Measurements from ENCODE around the gene LYPD6B. TPM values are rescaled to one million over a fixed set of nuclear protein-coding genes. Genes with fewer than 3 reads are reported as not detected.
"Not testable (repeated sequence)": the region's sequence is repeated elsewhere in the genome, so short reads cannot be mapped to it uniquely, and the experiment has no call there.

LYPD6B gene
- total RNA-seq, 2 experiments from 2014 or later, result not detected

GRCh38 chr2:149221898-149222297 is 183.4 kb downstream of the LYPD6B start:
- ChIA-PET CTCF (no interaction called here), POLR2A (no interaction called here)
- H3K9me3 Mint-ChIP-seq, result no peaks in the 10 kb centered on the region
- no peak for DNase-seq
- peaks cover 8% of the 10 kb centered on the region for H3K27me3 Mint-ChIP-seq
- intact Hi-C loops (cut with micrococcal nuclease), result no loop called here
- no peaks in the 10 kb centered on the region for H3K36me3 Mint-ChIP-seq
- H3K4me1 Mint-ChIP-seq (ENCODE audit: low read depth), result no peaks in the 10 kb centered on the region
- H3K27ac Mint-ChIP-seq, result no peak overlapping the region
- no peak overlapping the region for H3K4me3 Mint-ChIP-seq

GRCh38 chr2:149223472-149224095 is 185.1 kb downstream of the LYPD6B start:
- Mint-ChIP-seq H3K4me3 (no peak overlapping the region), H3K9me3 (no peaks in the 10 kb centered on the region), H3K4me1 (ENCODE audit: low read depth) (no peaks in the 10 kb centered on the region), H3K27ac (no peak overlapping the region), H3K27me3 (peaks cover 10% of the 10 kb centered on the region), H3K36me3 (no peaks in the 10 kb centered on the region)
- intact Hi-C loops (cut with micrococcal nuclease), result no loop called here
- no peak for DNase-seq
- CTCF ChIA-PET, result interaction anchor here (0.6 kb wide), 1 partner anchor 9 kb away, joined by 3 read pairs; no protein-coding TSS in a partner anchor
- POLR2A ChIA-PET, result no interaction called here

GRCh38 chr2:149224543-149224942 is 186.0 kb downstream of the LYPD6B start:
- ChIA-PET POLR2A (no interaction called here), CTCF (no interaction called here)
- peaks cover 10% of the 10 kb centered on the region for H3K27me3 Mint-ChIP-seq
- no peaks in the 10 kb centered on the region for H3K9me3 Mint-ChIP-seq
- intact Hi-C loops (cut with micrococcal nuclease), result no loop called here
- no peak for DNase-seq
- no peaks in the 10 kb centered on the region for H3K4me1 Mint-ChIP-seq (ENCODE audit: low read depth)
- H3K4me3 Mint-ChIP-seq, result no peak overlapping the region
- no peaks in the 10 kb centered on the region for H3K36me3 Mint-ChIP-seq
- no peak overlapping the region for H3K27ac Mint-ChIP-seq

DNA sequence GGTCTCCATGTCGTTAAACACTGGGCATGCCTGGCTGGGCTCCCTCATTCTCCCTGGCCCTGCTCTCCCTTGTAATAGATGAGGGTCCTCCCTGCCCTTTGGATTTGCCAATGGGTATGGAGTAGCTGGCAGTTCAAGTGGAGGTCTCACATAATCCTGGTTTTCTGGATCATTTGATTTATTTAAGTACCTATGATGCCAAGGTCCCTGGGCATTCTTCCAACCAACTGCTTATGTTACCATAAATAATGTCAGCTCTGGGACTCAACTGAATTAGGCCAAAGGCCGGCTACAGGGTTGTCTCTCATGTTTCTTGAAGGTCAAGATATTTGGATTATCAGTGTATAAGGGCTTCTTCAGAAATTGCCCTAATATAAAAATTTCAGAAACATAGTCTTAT is 186.9 kb downstream of the LYPD6B start:
- no peak for DNase-seq
- H3K4me1 Mint-ChIP-seq (ENCODE audit: low read depth), result no peaks in the 10 kb centered on the region
- H3K27me3 Mint-ChIP-seq, result peaks cover 12% of the 10 kb centered on the region
- H3K36me3 Mint-ChIP-seq, result no peaks in the 10 kb centered on the region
- H3K4me3 Mint-ChIP-seq, result no peak overlapping the region
- H3K27ac Mint-ChIP-seq, result no peak overlapping the region
- ChIA-PET CTCF (no interaction called here), POLR2A (no interaction called here)
- no peaks in the 10 kb centered on the region for H3K9me3 Mint-ChIP-seq
- intact Hi-C loops (cut with micrococcal nuclease), result no loop called here

DNA sequence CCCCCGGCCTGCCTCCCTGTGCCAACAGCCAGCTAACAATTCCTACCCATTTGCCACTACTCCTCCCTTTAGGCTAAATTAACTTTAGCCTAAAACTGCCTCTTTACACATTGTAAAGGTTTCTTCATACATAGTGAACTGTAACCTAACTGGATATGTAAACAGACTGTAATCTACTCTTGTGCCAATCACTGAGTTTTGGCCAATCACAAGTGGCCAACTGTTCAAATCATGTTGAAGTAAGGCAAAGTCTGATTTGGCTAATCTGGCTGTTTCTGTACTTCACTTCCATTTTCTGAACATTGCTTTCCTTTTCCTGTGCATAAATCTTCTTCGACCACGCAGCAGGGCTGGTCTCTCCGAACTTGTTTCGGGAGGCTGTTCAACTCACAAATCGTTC is 188.3 kb downstream of the LYPD6B start:
- POLR2A ChIA-PET, result no interaction called here
- Mint-ChIP-seq H3K9me3 (no peaks in the 10 kb centered on the region), H3K36me3 (no peaks in the 10 kb centered on the region), H3K27ac (no peak overlapping the region), H3K4me3 (no peak overlapping the region), H3K4me1 (ENCODE audit: low read depth) (no peaks in the 10 kb centered on the region), H3K27me3 (peaks cover 14% of the 10 kb centered on the region)
- DNase-seq, result no peak
- intact Hi-C loops (cut with micrococcal nuclease), result no loop called here
- CTCF ChIA-PET, result no interaction called here

DNA sequence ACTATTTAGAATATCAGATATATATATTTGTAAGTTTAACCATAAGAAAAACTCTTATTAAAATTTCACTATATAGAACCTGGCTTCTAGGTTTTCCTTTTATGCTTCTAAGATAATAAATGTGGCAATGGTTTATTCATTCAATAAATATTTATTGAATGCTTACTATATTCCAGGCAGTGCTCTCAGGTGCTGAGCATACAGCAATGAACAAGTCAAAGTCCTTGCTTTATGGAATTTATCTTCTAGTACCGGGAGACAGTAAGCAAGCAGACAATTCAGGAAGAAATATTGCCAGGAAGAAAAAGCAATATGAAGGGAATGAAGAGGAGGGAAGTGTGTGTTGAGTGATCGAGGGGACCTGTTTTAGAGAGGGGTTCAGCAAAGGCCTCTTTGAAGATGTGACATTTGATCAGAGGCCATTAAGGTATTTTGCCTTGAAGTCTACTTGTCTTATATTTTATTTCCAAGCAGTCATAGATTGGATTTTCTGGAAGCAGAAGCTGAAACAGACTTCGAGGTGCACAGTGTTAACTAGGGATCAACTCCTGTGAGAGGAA is 197.4 kb downstream of the LYPD6B start:
- H3K36me3 Mint-ChIP-seq, result no peaks in the 10 kb centered on the region
- no peak for DNase-seq
- H3K9me3 Mint-ChIP-seq, result no peaks in the 10 kb centered on the region
- ChIA-PET CTCF (no interaction called here), POLR2A (no interaction called here)
- no peak overlapping the region for H3K4me3 Mint-ChIP-seq
- no peaks in the 10 kb centered on the region for H3K4me1 Mint-ChIP-seq (ENCODE audit: low read depth)
- peaks cover 6% of the 10 kb centered on the region for H3K27me3 Mint-ChIP-seq
- H3K27ac Mint-ChIP-seq, result no peak overlapping the region
- intact Hi-C loops (cut with micrococcal nuclease), result no loop called here

DNA sequence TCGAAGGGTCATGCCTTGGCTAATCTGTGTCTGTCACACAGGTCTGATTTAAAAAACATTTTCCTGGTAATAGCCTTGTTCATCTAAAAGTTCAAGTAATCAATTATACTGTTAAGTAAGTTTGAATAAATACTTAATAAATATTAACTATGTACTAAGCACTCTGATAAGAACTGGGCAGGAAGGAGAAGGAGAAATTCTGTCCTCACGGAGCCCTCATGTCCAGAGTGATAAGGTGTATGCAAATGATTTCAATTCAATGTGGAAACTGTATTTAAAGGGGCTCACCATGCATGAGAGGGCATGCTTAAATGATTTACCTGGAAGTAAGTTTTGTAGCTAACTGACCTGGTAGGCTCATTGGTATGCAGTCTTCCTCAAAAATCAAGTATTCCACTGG is 197.9 kb downstream of the LYPD6B start:
- Mint-ChIP-seq H3K27me3 (peaks cover 5% of the 10 kb centered on the region), H3K4me3 (no peak overlapping the region), H3K36me3 (no peaks in the 10 kb centered on the region), H3K27ac (no peak overlapping the region), H3K4me1 (ENCODE audit: low read depth) (no peaks in the 10 kb centered on the region), H3K9me3 (no peaks in the 10 kb centered on the region)
- no peak for DNase-seq
- ChIA-PET CTCF (no interaction called here), POLR2A (no interaction called here)
- intact Hi-C loops (cut with micrococcal nuclease), result no loop called here

GRCh38 chr2:149246186-149246585 is 207.7 kb downstream of the LYPD6B start:
- H3K4me3 Mint-ChIP-seq, result no peak overlapping the region
- H3K27me3 Mint-ChIP-seq, result no peaks in the 10 kb centered on the region
- intact Hi-C loops (cut with micrococcal nuclease), result no loop called here
- ChIA-PET POLR2A (interaction anchor here (0.6 kb wide), 1 partner anchor 123 kb away, joined by 3 read pairs; no protein-coding TSS in a partner anchor), CTCF (no interaction called here)
- H3K4me1 Mint-ChIP-seq (ENCODE audit: low read depth), result no peaks in the 10 kb centered on the region
- no peak for DNase-seq
- no peak overlapping the region for H3K27ac Mint-ChIP-seq
- no peaks in the 10 kb centered on the region for H3K36me3 Mint-ChIP-seq
- H3K9me3 Mint-ChIP-seq, result no peaks in the 10 kb centered on the region

GRCh38 chr2:149251436-149251835 is 212.9 kb downstream of the LYPD6B start:
- intact Hi-C loops (cut with micrococcal nuclease); CTCF ChIA-PET; H3K27me3 Mint-ChIP-seq; H3K36me3 Mint-ChIP-seq; H3K27ac Mint-ChIP-seq; H3K4me1 Mint-ChIP-seq (ENCODE audit: low read depth); H3K4me3 Mint-ChIP-seq; DNase-seq; POLR2A ChIA-PET: not testable (repeated sequence)
- H3K9me3 Mint-ChIP-seq, result peaks cover 12% of the 10 kb centered on the region

- intact Hi-C loops (cut with micrococcal nuclease); H3K27ac Mint-ChIP-seq; H3K27me3 Mint-ChIP-seq; POLR2A ChIA-PET; DNase-seq; H3K4me1 Mint-ChIP-seq (ENCODE audit: low read depth); H3K36me3 Mint-ChIP-seq; CTCF ChIA-PET; H3K4me3 Mint-ChIP-seq: not testable (repeated sequence)
- H3K9me3 Mint-ChIP-seq, result peaks cover 12% of the 10 kb centered on the region
These were observed 218.4 kb downstream of the LYPD6B start for GRCh38 chr2:149256877-149257276.

DNA sequence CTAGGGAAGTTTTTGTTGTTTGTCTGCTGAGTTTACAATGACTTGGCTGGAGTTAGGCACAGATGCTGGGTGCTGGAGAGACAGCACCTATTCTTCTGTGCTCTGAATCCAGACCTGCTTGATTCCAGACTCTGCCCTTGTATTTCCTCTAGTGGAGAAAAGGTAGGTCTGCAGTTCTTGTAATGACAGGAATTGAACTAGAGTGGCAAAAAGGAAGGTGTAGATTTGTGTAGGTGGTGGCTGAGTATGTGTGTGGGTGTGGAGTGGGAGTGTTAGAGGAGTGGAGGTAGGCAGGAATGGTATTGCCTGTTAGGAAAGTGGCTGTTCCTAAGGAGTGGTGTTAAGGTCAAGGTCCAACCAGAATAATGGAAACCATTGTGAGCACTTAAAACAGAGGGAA is 220.0 kb downstream of the LYPD6B start:
- ChIA-PET CTCF (no interaction called here), POLR2A (interaction anchor here (0.7 kb wide), 1 partner anchor 44 kb away, joined by 3 read pairs; no protein-coding TSS in a partner anchor)
- peaks cover 8% of the 10 kb centered on the region for H3K27me3 Mint-ChIP-seq
- H3K9me3 Mint-ChIP-seq, result peaks cover 12% of the 10 kb centered on the region
- H3K36me3 Mint-ChIP-seq, result no peaks in the 10 kb centered on the region
- intact Hi-C loops (cut with micrococcal nuclease), result no loop called here
- no peak overlapping the region for H3K4me3 Mint-ChIP-seq
- DNase-seq, result no peak
- H3K27ac Mint-ChIP-seq, result no peak overlapping the region
- H3K4me1 Mint-ChIP-seq (ENCODE audit: low read depth), result no peaks in the 10 kb centered on the region

DNA sequence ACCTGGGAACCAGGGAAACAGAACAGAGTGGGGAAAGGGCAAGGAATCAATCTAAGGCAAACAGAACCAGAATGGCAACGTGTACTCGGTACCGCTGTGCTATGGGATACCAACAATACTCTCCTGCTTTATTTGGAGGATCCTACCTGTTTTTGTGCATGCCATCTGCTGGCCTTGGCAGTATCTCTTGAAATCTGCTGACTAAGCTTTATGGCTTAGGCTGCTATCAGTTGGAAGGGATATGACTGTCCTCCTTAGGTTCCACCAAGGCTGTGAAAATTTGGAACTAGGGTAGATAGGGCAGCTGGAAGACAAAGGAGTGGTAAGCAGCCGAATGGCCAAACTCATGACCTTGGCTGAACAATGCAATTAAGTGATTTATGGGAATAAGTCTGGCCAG is 220.6 kb downstream of the LYPD6B start:
- DNase-seq, result no peak

DNA sequence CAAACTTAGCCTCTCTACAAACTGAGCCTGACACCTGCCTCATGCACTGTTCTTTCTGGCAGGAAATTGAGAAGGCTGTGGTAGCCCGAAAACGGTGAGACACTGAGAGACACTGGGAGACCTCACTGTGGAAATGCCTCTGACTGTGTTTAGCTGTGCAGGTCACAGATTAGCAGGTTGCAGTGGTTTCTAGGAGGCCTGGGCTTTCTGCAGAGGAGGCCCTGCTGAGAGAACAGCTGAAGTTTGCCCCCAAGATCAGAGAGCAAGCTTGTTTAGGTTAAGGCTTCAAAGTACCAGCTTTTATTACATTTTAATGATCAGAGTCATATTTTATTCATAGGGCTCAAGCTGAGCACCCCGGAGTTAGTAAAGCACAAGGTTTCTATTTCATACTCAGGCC is 223.2 kb downstream of the LYPD6B start:
- no peak for DNase-seq
- H3K4me1 Mint-ChIP-seq (ENCODE audit: low read depth), result no peaks in the 10 kb centered on the region
- H3K36me3 Mint-ChIP-seq, result no peaks in the 10 kb centered on the region
- intact Hi-C loops (cut with micrococcal nuclease), result no loop called here
- ChIA-PET POLR2A (interaction anchor here (0.6 kb wide), 1 partner anchor 162 kb away, joined by 3 read pairs; no protein-coding TSS in a partner anchor), CTCF (no interaction called here)
- no peaks in the 10 kb centered on the region for H3K9me3 Mint-ChIP-seq
- H3K27ac Mint-ChIP-seq, result no peak overlapping the region
- no peak overlapping the region for H3K4me3 Mint-ChIP-seq
- peaks cover 13% of the 10 kb centered on the region for H3K27me3 Mint-ChIP-seq

More for the DNA sequence above, 220.6 kb downstream of the LYPD6B start:
- Mint-ChIP-seq H3K27ac (no peak overlapping the region), H3K4me3 (no peak overlapping the region), H3K36me3 (no peaks in the 10 kb centered on the region), H3K9me3 (peaks cover 11% of the 10 kb centered on the region), H3K27me3 (peaks cover 8% of the 10 kb centered on the region), H3K4me1 (ENCODE audit: low read depth) (no peaks in the 10 kb centered on the region)
- ChIA-PET CTCF (no interaction called here), POLR2A (no interaction called here)
- intact Hi-C loops (cut with micrococcal nuclease), result no loop called here
